Right atrium auricular region (tissue), 2 donors: ENCODE measurements around the gene CDCP1. TPM values are rescaled to one million over a fixed set of nuclear protein-coding genes. Genes with fewer than 3 reads are reported as not detected.

Experiments
- DNase-seq: peaks from one replicate; pipeline ENCODE4 v3.0.0-alpha.2; 2019; ENCODE audit warnings: low spot score
- H3K27ac ChIP-seq, 2 donors: fragments of 200-600 bp; sonication (generic); 1 replicate in 1 of 2; 2 replicates in 1 of 2; pipeline ENCODE4 v1.5.1; 2016 to 2019
- H3K27me3 ChIP-seq, 2 donors: fragments of 200-600 bp; sonication (generic); one replicate each; pipeline versions ENCODE4 v1.5.1 to v1.6.0; 2017 to 2019
- H3K36me3 ChIP-seq: fragments of 200-600 bp; sonication (generic); one replicate; pipeline ENCODE4 v1.5.1; 2016
- H3K4me1 ChIP-seq, 2 donors: fragments of 200-600 bp; sonication (generic); one replicate each; pipeline versions ENCODE4 v1.5.1 to v1.6.0; 2017 to 2019
- H3K4me3 ChIP-seq, 2 donors: fragments of 200-600 bp; sonication (generic); 1 replicate in 1 of 2; 2 replicates in 1 of 2; pipeline ENCODE4 v1.5.1; 2017 to 2019; ENCODE audit warnings: mild to moderate bottlenecking in 1 of 2, moderate library complexity in 1 of 2
- H3K9me3 ChIP-seq, 2 donors: fragments of 200-600 bp; sonication (generic); one replicate each; pipeline ENCODE4 v1.5.1; 2019
- CTCF ChIP-seq, 2 donors: fragments of 200-600 bp; sonication (generic); IDR thresholded peaks; one replicate each; pipeline ENCODE4 v1.5.1; 2019; ENCODE audit warnings: antibody characterized with exemption in 2 of 2
- total RNA-seq, 2 donors: library from RNA; depleted of rRNA; stranded (reverse); fragments of >200 nt; gene quantifications; one replicate each; pipeline ENCODE4 v1.1.0, GENCODE V29; 2016

The CDCP1 gene
- total RNA-seq, 2 donors from 2014 or later, result 0.48 to 2.8 TPM

GRCh38 chr3:45169125-45169904 is 23.1 kb upstream of the CDCP1 start:
- no peak for DNase-seq
- Histone ChIP-seq H3K4me3 (no peak overlapping the region), H3K9me3 (no peaks in the 10 kb centered on the region), H3K36me3 (no peaks in the 10 kb centered on the region), H3K27me3 (no peaks in the 10 kb centered on the region), H3K4me1 (peaks cover 0 to 15% of the 10 kb centered on the region in 2 donors), H3K27ac (peak overlapping the region in 1 of 2 donors; percentile 20)
- no peak for TF ChIP-seq CTCF (IDR thresholded peaks at IDR 0.05)

- no peaks in the 10 kb centered on the region for H3K9me3 ChIP-seq
- no peak for TF ChIP-seq CTCF (IDR thresholded peaks at IDR 0.05)
- DNase-seq, result no peak
- no peak overlapping the region for H3K4me3 ChIP-seq
- peaks cover 0 to 15% of the 10 kb centered on the region in 2 donors for H3K4me1 ChIP-seq
- H3K27me3 ChIP-seq, result no peaks in the 10 kb centered on the region
- H3K27ac ChIP-seq, result no peak overlapping the region
- H3K36me3 ChIP-seq, result no peaks in the 10 kb centered on the region
Observed at GRCh38 chr3:45168451-45168850, 22.3 kb upstream of the CDCP1 start.

- DNase-seq, result peak; percentile 90
- H3K4me3 ChIP-seq, result peak overlapping the region in 1 of 2 donors; percentile 19
- no peak for TF ChIP-seq CTCF (IDR thresholded peaks at IDR 0.05)
- H3K27ac ChIP-seq, result peak overlapping the region in 1 of 2 donors; percentile 26
- no peaks in the 10 kb centered on the region for H3K9me3 ChIP-seq
- H3K4me1 ChIP-seq, result peaks cover 0 to 15% of the 10 kb centered on the region in 2 donors
- H3K27me3 ChIP-seq, result no peaks in the 10 kb centered on the region
- no peaks in the 10 kb centered on the region for H3K36me3 ChIP-seq
Observed at GRCh38 chr3:45167011-45167911, 21.1 kb upstream of the CDCP1 start.

GRCh38 chr3:45166321-45166879 is 20.2 kb upstream of the CDCP1 start:
- TF ChIP-seq CTCF (IDR thresholded peaks at IDR 0.05), result no peak
- Histone ChIP-seq H3K9me3 (no peaks in the 10 kb centered on the region), H3K27me3 (no peaks in the 10 kb centered on the region), H3K4me1 (peaks cover 0 to 15% of the 10 kb centered on the region in 2 donors), H3K4me3 (no peak overlapping the region), H3K27ac (no peak overlapping the region), H3K36me3 (no peaks in the 10 kb centered on the region)
- no peak for DNase-seq

GRCh38 chr3:45165497-45166283 is 19.5 kb upstream of the CDCP1 start:
- TF ChIP-seq CTCF (IDR thresholded peaks at IDR 0.05), result no peak
- no peak overlapping the region for H3K27ac ChIP-seq
- no peaks in the 10 kb centered on the region for H3K27me3 ChIP-seq
- no peak overlapping the region for H3K4me3 ChIP-seq
- no peak for DNase-seq
- H3K4me1 ChIP-seq, result peaks cover 0 to 15% of the 10 kb centered on the region in 2 donors
- H3K36me3 ChIP-seq, result no peaks in the 10 kb centered on the region
- H3K9me3 ChIP-seq, result no peaks in the 10 kb centered on the region
